Tibial artery (tissue), 4 donors: Measurements from ENCODE around the gene AURKAIP1.
A peak's percentile ranks its signal among the peaks of the same experiment; 100 is the strongest.
"Not testable (repeated sequence)": the region's sequence is repeated elsewhere in the genome, so short reads cannot be mapped to it uniquely, and the experiment has no call there.

Experiments
- DNase-seq, 2 donors: peaks; one replicate each; pipeline ENCODE4 v3.0.0-alpha.2; 2019
- H3K27ac ChIP-seq, 2 donors: fragments of 200-600 bp; sonication (generic) in 1 of 2; 1 replicate in 1 of 2; 2 replicates in 1 of 2; pipeline ENCODE4 v1.5.1; 2018 to 2019; ENCODE audit warnings: mild to moderate bottlenecking in 1 of 2
- H3K27me3 ChIP-seq, 2 donors: fragments of 200-600 bp; sonication (generic) in 1 of 2; one replicate each; pipeline versions ENCODE4 v1.5.1 to v1.6.0; 2016 to 2019
- H3K36me3 ChIP-seq, 3 donors: fragments of 200-600 bp; sonication (generic) in 2 of 3; one replicate each; pipeline ENCODE4 v1.5.1; 2016 to 2019; ENCODE audit warnings: mild to moderate bottlenecking in 2 of 3
- H3K4me1 ChIP-seq, 4 donors: fragments of 200-600 bp; sonication (generic) in 2 of 4; 1 replicate in 3 of 4; 2 replicates in 1 of 4; pipeline ENCODE4 v1.5.1; 2016 to 2019
- H3K4me3 ChIP-seq, 2 donors: fragments of 200-600 bp; sonication (generic) in 1 of 2; 1 replicate in 1 of 2; 2 replicates in 1 of 2; pipeline ENCODE4 v1.5.1; 2018 to 2019; ENCODE audit warnings: mild to moderate bottlenecking in 2 of 2
- H3K9me3 ChIP-seq, 3 donors: fragments of 200-600 bp; sonication (generic) in 1 of 3; one replicate each; pipeline ENCODE4 v1.5.1; 2016 to 2019
- intact Hi-C: fragments of 100-400 bp; cut with DNase I; formaldehyde crosslinking; loops from one replicate; pipeline ENCODE4 v1.15.0; 2023; ENCODE audit warnings: low total_unique reads
- TF ChIP-seq, protein P1 (sequence below), 2 experiments: fragments of 200-600 bp in 1 of 2; fragments of 450-650 bp in 1 of 2; IDR thresholded peaks; one replicate each; pipeline ENCODE4 v1.5.1; 2017 to 2019; ENCODE audit warnings: antibody characterized with exemption in 2 of 2, mild to moderate bottlenecking in 1 of 2, moderate library complexity in 1 of 2

AURKAIP1 gene

DNA sequence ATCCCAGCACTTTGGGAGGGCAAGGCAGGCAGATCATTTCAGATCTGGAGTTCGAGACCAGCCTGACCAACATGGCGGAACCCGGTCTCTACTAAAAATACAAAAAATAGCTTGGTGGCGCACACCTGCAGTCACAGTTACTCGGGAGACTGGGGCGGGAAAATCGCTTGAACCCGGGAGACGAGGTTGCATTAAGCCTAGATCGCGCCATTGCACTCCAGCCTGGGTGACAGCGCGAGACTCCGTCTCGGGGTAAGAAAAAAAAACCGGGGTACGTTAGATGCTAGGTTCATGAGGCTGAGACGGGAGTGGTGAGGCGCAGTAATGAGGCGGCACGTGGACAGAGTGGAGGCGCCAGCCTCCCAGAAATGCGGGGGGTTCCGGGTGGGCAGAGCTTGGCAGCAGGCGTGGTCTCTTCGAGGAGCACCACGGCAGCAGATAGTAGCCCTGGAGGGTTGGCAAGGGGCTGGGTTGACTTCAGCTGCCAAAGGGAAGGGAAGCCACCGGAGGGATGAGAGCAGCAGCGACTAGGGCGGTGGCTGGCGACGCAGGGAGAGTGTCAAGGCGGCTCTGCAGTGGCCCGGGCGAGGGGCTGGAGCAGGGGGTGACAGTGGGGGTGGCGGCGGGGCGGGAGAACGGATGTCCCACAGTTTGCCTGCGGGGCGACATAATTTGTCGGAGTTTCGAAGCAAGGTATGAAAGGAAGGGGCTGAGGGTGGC, 31.3 kb upstream of the AURKAIP1 start:
- intact Hi-C loops: no loop called here
- Histone ChIP-seq H3K4me3 (peak overlapping the region; percentile 84 to 98), H3K27ac (peak overlapping the region; percentile 81 to 91), H3K9me3 (no peaks in the 10 kb centered on the region), H3K27me3 (no peaks in the 10 kb centered on the region), H3K4me1 (peaks cover 0 to 39% (median 29%) of the 10 kb centered on the region in 4 donors), H3K36me3 (peaks cover 38 to 45% (median 42%) of the 10 kb centered on the region in 3 donors)
- DNase-seq: peak in 1 of 2 donors; percentile 63
- TF ChIP-seq, protein P1, sequence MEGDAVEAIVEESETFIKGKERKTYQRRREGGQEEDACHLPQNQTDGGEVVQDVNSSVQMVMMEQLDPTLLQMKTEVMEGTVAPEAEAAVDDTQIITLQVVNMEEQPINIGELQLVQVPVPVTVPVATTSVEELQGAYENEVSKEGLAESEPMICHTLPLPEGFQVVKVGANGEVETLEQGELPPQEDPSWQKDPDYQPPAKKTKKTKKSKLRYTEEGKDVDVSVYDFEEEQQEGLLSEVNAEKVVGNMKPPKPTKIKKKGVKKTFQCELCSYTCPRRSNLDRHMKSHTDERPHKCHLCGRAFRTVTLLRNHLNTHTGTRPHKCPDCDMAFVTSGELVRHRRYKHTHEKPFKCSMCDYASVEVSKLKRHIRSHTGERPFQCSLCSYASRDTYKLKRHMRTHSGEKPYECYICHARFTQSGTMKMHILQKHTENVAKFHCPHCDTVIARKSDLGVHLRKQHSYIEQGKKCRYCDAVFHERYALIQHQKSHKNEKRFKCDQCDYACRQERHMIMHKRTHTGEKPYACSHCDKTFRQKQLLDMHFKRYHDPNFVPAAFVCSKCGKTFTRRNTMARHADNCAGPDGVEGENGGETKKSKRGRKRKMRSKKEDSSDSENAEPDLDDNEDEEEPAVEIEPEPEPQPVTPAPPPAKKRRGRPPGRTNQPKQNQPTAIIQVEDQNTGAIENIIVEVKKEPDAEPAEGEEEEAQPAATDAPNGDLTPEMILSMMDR (IDR thresholded peaks at IDR 0.05): no peak

DNA sequence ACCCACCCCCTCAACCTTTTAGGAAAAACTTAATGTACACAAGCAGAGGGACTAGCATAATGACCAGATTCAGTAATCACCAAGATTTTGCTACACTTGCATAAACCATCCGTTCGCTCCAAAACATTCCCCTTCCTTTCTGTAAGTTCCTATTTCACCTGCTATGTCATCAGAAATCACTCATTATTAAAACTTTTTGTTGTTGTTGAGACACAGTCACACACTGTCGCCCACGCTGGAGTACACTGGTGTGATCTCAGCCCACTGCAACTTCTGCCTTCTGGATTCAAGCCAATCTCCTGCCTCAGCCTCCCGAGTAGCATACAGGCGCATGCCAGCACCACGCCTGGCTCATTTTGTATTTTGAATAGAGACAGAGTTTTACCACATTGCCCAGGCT, 28.6 kb upstream of the AURKAIP1 start:
- Histone ChIP-seq H3K9me3 (no peaks in the 10 kb centered on the region), H3K27ac (no peak overlapping the region), H3K4me3 (no peak overlapping the region), H3K4me1 (peaks cover 0 to 47% (median 38%) of the 10 kb centered on the region in 4 donors), H3K27me3 (no peaks in the 10 kb centered on the region), H3K36me3 (peaks cover 41 to 54% (median 50%) of the 10 kb centered on the region in 3 donors)
- TF ChIP-seq, protein P1 (IDR thresholded peaks at IDR 0.05): no peak
- intact Hi-C loops: loop anchor here (5.0 kb wide), 1 partner anchor 39 kb away; no protein-coding TSS in a partner anchor
- no peak for DNase-seq

DNA sequence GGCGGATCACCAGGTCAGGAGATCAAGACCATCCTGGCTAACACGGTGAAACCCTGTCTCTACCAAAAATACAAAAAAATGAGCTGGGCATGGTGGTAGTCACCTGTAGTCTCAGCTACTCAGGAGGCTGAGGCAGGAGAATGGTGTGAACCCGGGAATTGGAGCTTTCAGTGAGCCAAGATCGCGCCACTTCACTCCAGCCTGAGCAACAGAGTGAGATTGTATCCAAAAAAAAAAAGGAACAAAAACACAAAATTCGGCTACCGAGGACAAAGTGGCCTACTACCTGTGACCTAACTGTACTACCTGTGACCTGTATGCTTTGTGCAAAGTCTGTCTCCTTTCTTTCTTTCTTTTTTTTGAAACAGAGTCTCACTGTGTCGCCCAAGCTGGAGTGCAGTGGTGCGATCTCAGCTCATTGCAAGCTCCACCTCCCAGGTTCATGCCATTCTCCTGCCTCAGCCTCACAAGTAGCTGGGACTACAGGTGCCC, 27.9 kb upstream of the AURKAIP1 start:
- not testable (repeated sequence) for H3K27me3 ChIP-seq, DNase-seq, H3K9me3 ChIP-seq, H3K27ac ChIP-seq, H3K4me3 ChIP-seq
- Histone ChIP-seq H3K4me1 (peaks cover 0 to 46% (median 38%) of the 10 kb centered on the region in 4 donors), H3K36me3 (peaks cover 41 to 55% (median 50%) of the 10 kb centered on the region in 3 donors)
- intact Hi-C loops: loop anchor here (5.0 kb wide), 1 partner anchor 39 kb away; no protein-coding TSS in a partner anchor

DNA sequence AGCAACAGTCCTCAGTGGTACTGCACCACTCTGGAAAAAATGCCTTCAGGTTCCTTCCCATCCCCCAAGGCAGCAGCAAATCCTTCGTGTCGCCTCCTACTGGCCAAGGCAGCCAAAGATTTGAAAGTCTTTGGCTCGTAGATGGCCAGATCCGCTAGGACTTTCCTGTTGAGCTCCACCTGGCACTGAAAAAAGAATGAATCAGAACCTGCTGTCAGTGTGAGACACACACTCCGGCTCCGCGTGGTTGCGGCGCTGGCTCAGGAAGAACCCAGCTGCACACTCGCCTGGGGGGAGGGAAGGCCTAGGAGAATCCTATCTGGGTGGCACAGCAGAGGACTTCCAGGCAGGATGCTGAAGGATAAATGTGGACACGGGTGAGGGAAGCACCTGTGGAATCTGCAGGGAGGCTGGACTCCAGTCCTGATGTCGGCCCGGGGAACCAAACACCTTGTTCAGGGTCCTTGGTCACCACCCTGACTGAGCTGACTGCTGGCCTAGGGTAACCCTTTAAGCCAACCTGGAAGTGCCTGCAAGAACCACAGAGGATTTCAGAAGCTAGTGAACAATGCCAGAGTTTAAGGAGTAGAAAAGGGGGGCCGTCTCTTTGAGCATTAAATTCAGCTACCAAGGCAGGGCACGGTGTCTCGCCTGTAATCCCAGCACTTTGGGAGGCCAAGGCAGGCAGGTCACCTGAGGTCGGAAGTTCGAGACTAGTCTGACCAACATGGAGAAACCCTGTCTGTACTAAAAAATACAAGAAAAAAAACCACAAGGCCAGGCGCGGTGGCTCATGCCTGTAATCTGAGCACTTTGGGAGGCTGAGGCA, 27.3 kb upstream of the AURKAIP1 start:
- H3K27me3 ChIP-seq: no peaks in the 10 kb centered on the region
- no peaks in the 10 kb centered on the region for H3K9me3 ChIP-seq
- intact Hi-C loops: loop anchor here (5.0 kb wide), 1 partner anchor 40 kb away; no protein-coding TSS in a partner anchor
- TF ChIP-seq, protein P1 (IDR thresholded peaks at IDR 0.05): no peak
- peaks cover 0 to 48% (median 41%) of the 10 kb centered on the region in 4 donors for H3K4me1 ChIP-seq
- H3K36me3 ChIP-seq: peaks cover 48 to 61% (median 56%) of the 10 kb centered on the region in 3 donors
- DNase-seq: no peak
- no peak overlapping the region for H3K27ac ChIP-seq
- H3K4me3 ChIP-seq: no peak overlapping the region

DNA sequence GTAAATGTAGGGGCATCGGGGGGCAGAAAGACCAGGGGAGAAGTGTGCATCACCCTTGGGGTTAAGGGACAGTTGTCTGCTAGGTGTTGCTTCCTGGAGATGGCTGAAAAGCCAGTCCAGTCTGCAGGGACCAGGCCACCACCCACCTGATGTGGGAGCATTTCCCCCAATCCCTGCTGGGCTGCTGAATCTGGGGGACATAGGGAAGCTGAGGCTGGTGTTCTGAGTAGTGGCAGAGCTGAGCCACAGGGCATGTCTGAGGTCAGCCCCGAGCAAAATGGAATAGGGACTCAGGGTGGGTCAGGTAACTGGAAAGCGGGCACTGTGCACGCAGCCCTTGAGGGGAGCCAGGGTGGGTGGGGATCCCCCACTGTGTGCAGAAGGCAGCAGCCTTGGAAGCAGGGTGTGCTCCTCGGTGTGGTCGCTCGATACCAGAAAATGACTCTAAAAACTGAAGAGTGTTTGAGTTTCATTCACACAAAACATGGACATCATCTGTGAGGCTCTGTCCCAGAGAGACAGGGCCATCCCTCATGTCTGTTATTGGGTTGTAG, 26.5 kb upstream of the AURKAIP1 start:
- no peak overlapping the region for H3K4me3 ChIP-seq
- H3K36me3 ChIP-seq: peaks cover 54 to 69% (median 63%) of the 10 kb centered on the region in 3 donors
- TF ChIP-seq, protein P1 (IDR thresholded peaks at IDR 0.05): no peak
- DNase-seq: no peak
- no peaks in the 10 kb centered on the region for H3K27me3 ChIP-seq
- H3K27ac ChIP-seq: no peak overlapping the region
- peaks cover 0 to 49% (median 45%) of the 10 kb centered on the region in 4 donors for H3K4me1 ChIP-seq
- no peaks in the 10 kb centered on the region for H3K9me3 ChIP-seq
- intact Hi-C loops: loop anchor here (5.0 kb wide), 1 partner anchor 41 kb away; no protein-coding TSS in a partner anchor
